Activated CD8-positive, alpha-beta memory T cell treated with anti-CD3 and anti-CD28 coated beads for 4 hours (primary cell): ENCODE measurements around the gene FFAR3.

Source experiments
- DNase-seq, 2 donors: peaks; one replicate each; pipeline ENCODE4 v3.0.0-alpha.2; 2020; ENCODE audit warnings: low read depth in 2 of 2

FFAR3 gene

GRCh38 chr19:35357867-35358573 lies at the start of gene FFAR3:
FFAR3 (plus strand) TSS chr19:35358460; CDS start chr19:35358891, 431 bp downstream.
- DNase-seq, result no peak

- no peak for DNase-seq
These were observed 49.4 kb upstream of the FFAR3 start for GRCh38 chr19:35308910-35309309.

GRCh38 chr19:35309481-35310279 lies 48.6 kb upstream of the FFAR3 start:
- DNase-seq, result no peak

- DNase-seq, result no peak
These were observed 47.9 kb upstream of the FFAR3 start for GRCh38 chr19:35310331-35310730.

GRCh38 chr19:35310811-35311465 lies 47.3 kb upstream of the FFAR3 start:
- no peak for DNase-seq

- DNase-seq, result no peak
These were observed 46.2 kb upstream of the FFAR3 start for GRCh38 chr19:35311901-35312665.

GRCh38 chr19:35313587-35313986 lies 44.7 kb upstream of the FFAR3 start:
- DNase-seq, result no peak

GRCh38 chr19:35314031-35314430 lies 44.2 kb upstream of the FFAR3 start:
- no peak for DNase-seq

GRCh38 chr19:35314858-35315470 lies 43.3 kb upstream of the FFAR3 start:
- DNase-seq, result no peak

- no peak for DNase-seq
These were observed 42.4 kb upstream of the FFAR3 start for GRCh38 chr19:35315883-35316282.

- no peak for DNase-seq
These were observed 41.7 kb upstream of the FFAR3 start for GRCh38 chr19:35316560-35316959.

- no peak for DNase-seq
These were observed 40.7 kb upstream of the FFAR3 start for GRCh38 chr19:35317464-35318043.

- DNase-seq, result no peak
These were observed 39.4 kb upstream of the FFAR3 start for GRCh38 chr19:35318679-35319448.

- no peak for DNase-seq
These were observed 38.1 kb upstream of the FFAR3 start for GRCh38 chr19:35320065-35320713.

- no peak for DNase-seq
These were observed 37.0 kb upstream of the FFAR3 start for GRCh38 chr19:35321291-35321690.

- DNase-seq, result no peak
These were observed 36.2 kb upstream of the FFAR3 start for GRCh38 chr19:35322014-35322413.

GRCh38 chr19:35327642-35328041 lies 30.6 kb upstream of the FFAR3 start:
- no peak for DNase-seq

GRCh38 chr19:35328851-35329285 lies 29.4 kb upstream of the FFAR3 start, which contains the start of gene CD22:
CD22 (plus strand) TSS chr19:35329187; CDS start chr19:35332041, 2,854 bp downstream.
- DNase-seq, result no peak

GRCh38 chr19:35329323-35329722 lies 28.9 kb upstream of the FFAR3 start:
- no peak for DNase-seq

- DNase-seq, result no peak
These were observed 27.8 kb upstream of the FFAR3 start for GRCh38 chr19:35330475-35330874.
